Neural cell (in vitro differentiated cells): Measurements from ENCODE around the gene ITGA8.

ENCODE experiments used
- CTCF ChIP-seq: fragments of 450-650 bp; IDR thresholded peaks from 2 replicates; pipeline ENCODE4 v1.5.1; 2014; ENCODE audit warnings: antibody characterized with exemption, mild to moderate bottlenecking, moderate library complexity; ENCODE audit not compliant: poor library complexity, severe bottlenecking
- EZH2 ChIP-seq: fragments of 200-600, 300-800 bp; shearing (Covaris generic), sonication (generic); IDR thresholded peaks from 2 replicates; pipeline ENCODE4 v1.6.1; 2014; ENCODE audit warnings: antibody characterized with exemption, low read length, borderline replicate concordance, mild to moderate bottlenecking; ENCODE audit not compliant: insufficient read depth, poor library complexity, severe bottlenecking
- TAF1 ChIP-seq: IDR thresholded peaks from 2 replicates; pipeline ENCODE4 v1.6.1; 2012; ENCODE audit warnings: low read depth

DNA sequence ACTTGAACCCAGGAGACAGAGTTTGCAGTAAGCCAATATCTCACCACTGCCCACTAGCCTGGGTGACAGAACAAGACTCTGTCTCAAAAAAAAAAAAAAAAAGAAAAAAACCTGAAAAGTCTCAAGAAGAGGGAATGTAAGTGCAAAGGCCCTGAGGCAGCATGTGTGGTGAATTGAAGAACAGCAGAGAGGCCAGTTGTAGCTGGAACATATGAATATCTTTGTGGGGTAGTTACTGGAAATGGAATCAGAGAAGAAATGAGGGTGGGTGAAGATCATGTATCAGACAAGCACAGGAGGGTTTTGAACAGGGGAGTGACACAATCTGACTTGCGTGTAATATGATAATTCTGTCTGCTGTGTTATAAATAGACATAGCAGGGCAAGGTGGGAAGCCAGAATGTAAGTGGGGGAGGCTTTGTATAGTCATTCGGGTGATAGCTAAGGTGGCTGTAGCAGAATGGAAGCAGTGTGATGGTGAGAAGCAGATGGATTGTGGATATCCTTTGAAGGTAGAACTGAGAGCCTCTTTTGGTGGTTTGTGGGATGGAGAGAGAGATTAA, 45.3 kb upstream of the ITGA8 start:
- TF ChIP-seq CTCF (no peak), EZH2 (no peak), TAF1 (no peak)
